Endothelial cell (in vitro differentiated cells): ENCODE measurements around the gene EID2. TPM values are rescaled to one million over a fixed set of nuclear protein-coding genes. Genes with fewer than 3 reads are reported as not detected.

Experiments
- DNase-seq: peaks from one replicate; pipeline ENCODE4 v3.0.0; 2021; ENCODE audit warnings: low spot score
- H3K27ac Mint-ChIP-seq: one replicate; pipeline ENCODE4 v1.8.0; 2021; ENCODE audit warnings: mixed read lengths, inconsistent platforms; ENCODE audit not compliant: unreplicated experiment
- H3K27me3 Mint-ChIP-seq: one replicate; pipeline ENCODE4 v1.8.0; 2021; ENCODE audit warnings: mild to moderate bottlenecking, moderate library complexity, mixed read lengths, inconsistent platforms; ENCODE audit not compliant: unreplicated experiment
- H3K36me3 Mint-ChIP-seq: one replicate; pipeline ENCODE4 v1.8.0; 2021; ENCODE audit warnings: mild to moderate bottlenecking, low read depth, mixed read lengths, inconsistent platforms; ENCODE audit not compliant: unreplicated experiment
- H3K4me1 Mint-ChIP-seq: one replicate; pipeline ENCODE4 v1.8.0; 2021; ENCODE audit warnings: mild to moderate bottlenecking, mixed read lengths, inconsistent platforms; ENCODE audit not compliant: unreplicated experiment
- H3K4me3 Mint-ChIP-seq: one replicate; pipeline ENCODE4 v1.8.0; 2021; ENCODE audit warnings: mild to moderate bottlenecking, mixed read lengths, inconsistent platforms; ENCODE audit not compliant: unreplicated experiment
- H3K9me3 Mint-ChIP-seq: one replicate; pipeline ENCODE4 v1.8.0; 2021; ENCODE audit warnings: mixed read lengths, inconsistent platforms; ENCODE audit not compliant: unreplicated experiment
- CTCF ChIP-seq: fragments of 200-600 bp; sonication (generic); IDR thresholded peaks from one replicate; pipeline ENCODE4 v1.5.0; 2021; ENCODE audit warnings: antibody characterized with exemption; ENCODE audit not compliant: unreplicated experiment
- total RNA-seq: library from RNA; stranded (reverse); fragmentation: NEBNext Ultra II Directional; extraction: Animal tissue kit (Norgen Biotek cat#: 25700); gene quantifications from one replicate; pipeline ENCODE4 v1.2.1, GENCODE V29; 2021; ENCODE audit not compliant: unreplicated experiment

Gene EID2
- total RNA-seq, 1 donor from 2014 or later, result 19.6 TPM

DNA sequence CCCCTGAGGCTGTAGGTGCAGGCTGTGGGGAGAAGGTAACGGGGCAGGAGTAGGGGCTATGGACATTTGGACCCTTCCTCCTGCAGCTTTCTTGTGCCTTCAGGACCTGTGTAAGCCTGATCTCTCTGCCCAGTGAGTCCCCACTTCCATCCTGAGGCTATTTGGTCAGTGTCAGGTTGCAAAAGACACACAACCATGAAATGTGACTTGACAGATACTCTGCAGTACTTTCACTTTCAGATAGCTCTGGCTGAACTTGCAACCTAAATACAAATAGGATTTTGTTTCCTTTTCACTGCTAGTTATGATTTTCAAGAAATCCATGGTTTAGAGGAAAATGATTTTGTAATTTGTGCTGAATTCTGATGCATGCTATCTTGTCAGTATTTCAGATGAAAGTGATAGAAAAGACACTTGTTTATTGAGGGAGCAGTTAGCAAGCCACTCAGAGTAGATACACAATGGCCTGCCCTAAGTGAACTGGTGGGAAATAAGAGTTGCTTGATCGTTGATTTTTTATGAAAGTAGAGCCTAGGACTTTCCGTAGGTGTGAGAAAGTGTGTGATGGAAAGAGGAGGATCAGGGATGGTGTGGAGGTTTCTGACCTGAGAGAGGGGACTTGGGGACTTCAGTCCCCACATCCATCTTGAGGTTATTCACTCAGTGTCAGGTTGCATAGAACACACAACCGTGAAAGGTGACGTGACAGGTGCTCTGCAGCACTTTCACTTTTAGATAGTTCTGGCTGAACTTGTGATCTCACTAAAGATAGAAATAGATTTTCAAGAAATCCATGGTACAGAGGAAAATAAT lies 18.1 kb upstream of the EID2 start:
- no peaks in the 10 kb centered on the region for H3K9me3 Mint-ChIP-seq
- no peaks in the 10 kb centered on the region for H3K27me3 Mint-ChIP-seq
- no peaks in the 10 kb centered on the region for H3K4me1 Mint-ChIP-seq
- no peak overlapping the region for H3K4me3 Mint-ChIP-seq
- TF ChIP-seq CTCF, result no peak
- DNase-seq, result no peak
- H3K27ac Mint-ChIP-seq, result no peak overlapping the region
- H3K36me3 Mint-ChIP-seq, result no peaks in the 10 kb centered on the region

DNA sequence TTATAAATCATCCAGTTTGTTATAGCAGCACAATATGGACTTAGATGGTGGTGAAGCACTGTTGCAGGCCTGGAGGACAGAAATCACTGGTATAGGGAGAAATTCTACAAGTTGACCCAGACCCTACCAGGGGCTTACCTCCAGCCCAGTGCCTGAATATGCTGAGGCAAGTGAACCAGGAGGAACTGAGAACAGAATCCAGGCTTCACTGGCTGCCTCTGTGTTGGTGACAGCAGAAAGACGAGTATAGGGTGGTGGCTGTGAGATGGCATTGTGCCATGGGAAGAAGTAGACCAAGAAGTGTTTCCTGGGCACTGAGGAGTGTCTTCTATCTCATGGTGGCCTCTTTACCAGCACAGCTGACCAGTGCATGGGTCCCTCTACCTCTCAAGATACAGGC lies 15.9 kb upstream of the EID2 start:
- no peaks in the 10 kb centered on the region for H3K27me3 Mint-ChIP-seq
- H3K4me1 Mint-ChIP-seq, result no peaks in the 10 kb centered on the region
- no peak overlapping the region for H3K4me3 Mint-ChIP-seq

DNA sequence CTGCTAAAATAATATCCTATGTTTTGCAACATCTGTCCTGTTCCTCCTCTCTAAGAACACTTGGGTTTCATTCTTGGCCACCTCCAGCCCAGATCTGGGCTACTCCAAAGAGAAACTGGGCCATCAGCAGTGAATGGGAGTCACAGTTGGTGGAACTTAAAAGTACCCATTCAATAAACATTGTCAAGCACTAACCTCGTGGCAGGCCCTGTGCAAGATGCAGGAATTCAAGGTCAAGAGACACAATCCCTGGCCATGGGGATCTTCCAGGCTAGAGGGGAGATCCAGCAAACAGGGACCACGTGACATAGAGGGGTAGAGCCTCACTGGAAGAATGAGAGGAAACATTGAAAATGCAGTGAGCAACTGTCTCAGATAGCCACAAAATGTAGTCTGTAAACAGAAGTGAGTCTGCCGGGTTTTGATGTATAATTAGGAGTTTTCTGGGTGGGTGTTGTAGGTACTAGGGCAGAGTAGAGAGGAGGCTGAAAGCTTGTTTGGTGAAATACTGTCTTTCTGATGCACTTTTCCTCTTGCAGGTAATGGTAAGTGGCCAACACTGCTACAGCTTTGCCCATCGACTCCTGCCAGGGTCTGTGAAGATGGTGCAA lies 14.8 kb upstream of the EID2 start:
- DNase-seq, result no peak
- Mint-ChIP-seq H3K9me3 (no peaks in the 10 kb centered on the region), H3K36me3 (no peaks in the 10 kb centered on the region), H3K27ac (no peak overlapping the region), H3K4me3 (no peak overlapping the region), H3K27me3 (no peaks in the 10 kb centered on the region), H3K4me1 (no peaks in the 10 kb centered on the region)
- TF ChIP-seq CTCF, result no peak

More for the DNA sequence above, 15.9 kb upstream of the EID2 start:
- no peaks in the 10 kb centered on the region for H3K9me3 Mint-ChIP-seq
- H3K36me3 Mint-ChIP-seq, result no peaks in the 10 kb centered on the region
- no peak for DNase-seq
- no peak overlapping the region for H3K27ac Mint-ChIP-seq
- no peak for TF ChIP-seq CTCF

- H3K27ac Mint-ChIP-seq, result no peak overlapping the region
- DNase-seq, result no peak
- no peaks in the 10 kb centered on the region for H3K36me3 Mint-ChIP-seq
- TF ChIP-seq CTCF, result no peak
- no peaks in the 10 kb centered on the region for H3K9me3 Mint-ChIP-seq
- H3K4me1 Mint-ChIP-seq, result no peaks in the 10 kb centered on the region
- H3K4me3 Mint-ChIP-seq, result no peak overlapping the region
- H3K27me3 Mint-ChIP-seq, result no peaks in the 10 kb centered on the region
These were observed 13.2 kb upstream of the EID2 start for GRCh38 chr19:39553082-39553652.

GRCh38 chr19:39550197-39550596 lies 10.2 kb upstream of the EID2 start:
- Mint-ChIP-seq H3K27me3 (no peaks in the 10 kb centered on the region), H3K4me1 (no peaks in the 10 kb centered on the region), H3K36me3 (no peaks in the 10 kb centered on the region), H3K27ac (no peak overlapping the region), H3K9me3 (no peaks in the 10 kb centered on the region), H3K4me3 (no peak overlapping the region)
- no peak for TF ChIP-seq CTCF
- DNase-seq, result no peak
